AG09319 (cell line): ENCODE results near the gene EEIG1.

Source experiments
- DNase-seq: peaks from one replicate; pipeline ENCODE4 v3.0.0-alpha.2; 2010; ENCODE audit warnings: low read depth; ENCODE audit errors: extremely low read depth
- CTCF ChIP-seq: IDR thresholded peaks from 2 replicates; pipeline ENCODE4 v1.5.1; 2011; ENCODE audit warnings: low read depth, mild to moderate bottlenecking, inconsistent platforms, low read length, moderate library complexity

Gene EEIG1

GRCh38 chr9:127987103-127987614 lies 6.4 kb upstream of the EEIG1 start:
- no peak for TF ChIP-seq CTCF
- DNase-seq = no peak

GRCh38 chr9:127985011-127985410 lies 4.2 kb upstream of the EEIG1 start:
- DNase-seq = no peak
- no peak for TF ChIP-seq CTCF

- TF ChIP-seq CTCF = no peak
- no peak for DNase-seq
These were observed 3.1 kb upstream of the EEIG1 start for GRCh38 chr9:127983847-127984289.

- no peak for DNase-seq
- no peak for TF ChIP-seq CTCF
These were observed 2.1 kb upstream of the EEIG1 start for GRCh38 chr9:127982912-127983311.

GRCh38 chr9:127981559-127982121 lies 851 bp upstream of the EEIG1 start:
- TF ChIP-seq CTCF = no peak
- DNase-seq = no peak

GRCh38 chr9:127980060-127980705 lies 606 bp downstream of the EEIG1 start:
- TF ChIP-seq CTCF = no peak
- DNase-seq = no peak

GRCh38 chr9:127979333-127980059 lies 1.3 kb downstream of the EEIG1 start:
- no peak for TF ChIP-seq CTCF

More at GRCh38 chr9:127979333-127980059, 1.3 kb downstream of the EEIG1 start:
- DNase-seq = no peak
